ENCODE data around the gene KCND3.

The KCND3 gene

GRCh38 chr1:111882986-111883560 lies 106.4 kb downstream of the KCND3 start:
- DNase-seq (ENCODE audit: low read depth in 2 of 2) = no peak

- DNase-seq (ENCODE audit: low read depth in 2 of 2) = no peak
Observed at GRCh38 chr1:111882559-111882958, 106.9 kb downstream of the KCND3 start.

GRCh38 chr1:111880881-111881837 lies 108.3 kb downstream of the KCND3 start:
- no peak for DNase-seq (ENCODE audit: low read depth in 2 of 2)

GRCh38 chr1:111879081-111879480 lies 110.4 kb downstream of the KCND3 start:
- no peak for DNase-seq (ENCODE audit: low read depth in 2 of 2)

GRCh38 chr1:111878649-111879048 lies 110.8 kb downstream of the KCND3 start:
- DNase-seq (ENCODE audit: low read depth in 2 of 2) = no peak

GRCh38 chr1:111878091-111878490 lies 111.4 kb downstream of the KCND3 start:
- DNase-seq (ENCODE audit: low read depth in 2 of 2) = no peak

- no peak for DNase-seq (ENCODE audit: low read depth in 2 of 2)
Observed at GRCh38 chr1:111876631-111877030, 112.8 kb downstream of the KCND3 start.

GRCh38 chr1:111875640-111876039 lies 113.8 kb downstream of the KCND3 start:
- no peak for DNase-seq (ENCODE audit: low read depth in 2 of 2)

- DNase-seq (ENCODE audit: low read depth in 2 of 2) = no peak
Observed at GRCh38 chr1:111873460-111874030, 115.9 kb downstream of the KCND3 start.

- DNase-seq (ENCODE audit: low read depth in 2 of 2) = no peak
Observed at GRCh38 chr1:111870181-111870580, 119.3 kb downstream of the KCND3 start.

GRCh38 chr1:111867868-111868440 lies 121.5 kb downstream of the KCND3 start:
- no peak for DNase-seq (ENCODE audit: low read depth in 2 of 2)

- DNase-seq (ENCODE audit: low read depth in 2 of 2) = no peak
Observed at GRCh38 chr1:111864862-111865261, 124.6 kb downstream of the KCND3 start.

GRCh38 chr1:111863401-111863800 lies 126.1 kb downstream of the KCND3 start:
- DNase-seq (ENCODE audit: low read depth in 2 of 2) = no peak

GRCh38 chr1:111862599-111862998 lies 126.9 kb downstream of the KCND3 start:
- DNase-seq (ENCODE audit: low read depth in 2 of 2) = no peak

- no peak for DNase-seq (ENCODE audit: low read depth in 2 of 2)
Observed at GRCh38 chr1:111861523-111861922, 127.9 kb downstream of the KCND3 start.

GRCh38 chr1:111857194-111857651 lies 132.2 kb downstream of the KCND3 start:
- DNase-seq (ENCODE audit: low read depth in 2 of 2) = no peak

- no peak for DNase-seq (ENCODE audit: low read depth in 2 of 2)
Observed at GRCh38 chr1:111856411-111857185, 132.9 kb downstream of the KCND3 start.

- DNase-seq (ENCODE audit: low read depth in 2 of 2) = no peak
Observed at GRCh38 chr1:111855260-111855659, 134.2 kb downstream of the KCND3 start.

- no peak for DNase-seq (ENCODE audit: low read depth in 2 of 2)
Observed at GRCh38 chr1:111852261-111852721, 137.2 kb downstream of the KCND3 start.

- DNase-seq (ENCODE audit: low read depth in 2 of 2) = no peak
Observed at GRCh38 chr1:111851552-111851951, 137.9 kb downstream of the KCND3 start.

- no peak for DNase-seq (ENCODE audit: low read depth in 2 of 2)
Observed at GRCh38 chr1:111850109-111850508, 139.4 kb downstream of the KCND3 start.
